HG02623 (cell line): ENCODE measurements around the gene SARNP.
A peak's percentile ranks its signal among the peaks of the same experiment; 100 is the strongest.

Experiments used
- ATAC-seq: cut with Tn5 transposase; IDR thresholded peaks from one replicate; pipeline ENCODE4 v1.9.1; 2021; ENCODE audit warnings: moderate library complexity; ENCODE audit not compliant: unreplicated experiment

The SARNP gene

DNA sequence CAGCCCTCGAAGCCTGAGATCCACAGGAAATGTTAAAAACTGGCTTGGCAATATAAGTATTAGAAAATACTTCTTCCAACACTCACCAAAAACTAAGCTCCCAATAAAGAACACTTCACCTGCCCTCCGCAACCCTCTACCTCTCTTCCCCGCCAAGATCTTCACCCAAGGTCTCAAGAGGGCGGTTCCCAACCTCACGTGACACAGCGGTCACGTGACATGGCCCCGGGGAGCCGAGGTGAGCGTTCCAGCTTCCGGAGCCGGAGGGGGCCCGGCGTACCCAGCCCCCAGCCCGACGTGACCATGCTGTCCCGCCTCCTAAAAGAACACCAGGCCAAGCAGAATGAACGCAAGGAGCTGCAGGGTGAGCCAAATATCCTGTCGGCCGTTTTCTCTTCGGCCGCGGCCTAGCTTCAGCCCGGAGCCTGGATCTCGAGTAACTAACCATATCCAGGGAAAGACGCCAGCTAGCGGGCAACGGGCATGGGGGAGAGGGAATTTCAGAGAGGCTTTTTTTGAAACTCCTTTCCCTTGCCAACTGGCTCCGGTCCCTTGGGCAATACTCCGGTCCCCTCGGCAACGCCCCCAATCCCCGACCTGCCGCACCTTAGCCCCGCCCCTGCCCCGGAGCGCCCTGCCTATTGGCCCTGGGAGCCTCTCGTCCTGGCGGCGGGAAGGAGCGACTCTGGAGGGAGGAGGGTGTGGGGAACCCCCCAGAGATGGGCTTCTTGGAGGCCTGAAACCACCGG, 101.5 kb downstream of the SARNP start, which contains the start of gene BLOC1S1:
BLOC1S1 (plus strand) TSS at position 214 of the 749 bp plus-strand sequence; CDS start at position 220, 6 bp downstream.
- ATAC-seq: peak; percentile 97

DNA sequence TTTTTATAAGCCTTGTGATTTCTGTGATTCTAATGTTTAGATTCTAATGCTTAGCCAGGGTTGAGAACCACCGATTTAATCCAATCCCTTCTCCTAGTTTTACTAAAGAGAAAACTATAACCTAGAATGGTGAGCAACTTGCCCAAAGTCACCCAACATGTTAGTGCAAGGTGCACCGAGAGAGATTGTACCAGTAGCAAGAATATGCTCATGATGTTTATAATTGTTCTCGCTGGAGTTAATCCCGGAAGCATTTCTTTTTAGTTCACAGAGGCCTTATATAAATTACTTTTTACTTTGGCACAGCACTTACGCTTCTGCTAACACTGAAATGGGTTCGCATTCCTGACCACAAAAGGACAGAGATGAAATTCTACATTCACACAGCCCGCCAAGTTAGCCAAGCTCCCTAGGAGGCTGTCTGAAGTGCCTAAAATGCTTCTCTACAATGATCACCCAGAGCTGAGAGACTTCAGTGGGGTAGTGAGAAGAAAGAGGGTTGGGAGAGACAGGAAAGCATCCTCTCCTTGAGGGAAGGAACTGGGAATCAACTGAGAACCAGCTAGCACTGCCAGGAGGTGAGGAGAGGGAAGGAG, 102.3 kb downstream of the SARNP start:
- no peak for ATAC-seq

DNA sequence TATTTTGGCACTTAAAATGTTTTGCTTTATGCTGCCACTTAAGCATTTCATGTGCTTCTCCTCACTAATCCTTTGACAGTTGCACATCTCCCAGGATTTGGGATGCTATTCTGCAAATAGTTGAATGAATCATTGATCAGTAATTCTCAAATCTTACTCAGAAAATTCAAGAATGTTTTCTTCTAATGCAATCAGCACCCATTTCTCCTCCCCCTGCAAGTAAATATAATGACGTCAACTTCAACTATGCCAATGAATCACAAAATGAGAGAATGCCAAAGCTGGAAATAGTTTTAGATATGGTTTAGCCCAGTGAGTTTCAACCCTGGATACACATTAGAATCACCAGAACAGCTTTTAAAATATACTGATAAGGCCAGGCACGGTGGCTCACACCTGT, 103.8 kb downstream of the SARNP start:
- ATAC-seq: no peak

DNA sequence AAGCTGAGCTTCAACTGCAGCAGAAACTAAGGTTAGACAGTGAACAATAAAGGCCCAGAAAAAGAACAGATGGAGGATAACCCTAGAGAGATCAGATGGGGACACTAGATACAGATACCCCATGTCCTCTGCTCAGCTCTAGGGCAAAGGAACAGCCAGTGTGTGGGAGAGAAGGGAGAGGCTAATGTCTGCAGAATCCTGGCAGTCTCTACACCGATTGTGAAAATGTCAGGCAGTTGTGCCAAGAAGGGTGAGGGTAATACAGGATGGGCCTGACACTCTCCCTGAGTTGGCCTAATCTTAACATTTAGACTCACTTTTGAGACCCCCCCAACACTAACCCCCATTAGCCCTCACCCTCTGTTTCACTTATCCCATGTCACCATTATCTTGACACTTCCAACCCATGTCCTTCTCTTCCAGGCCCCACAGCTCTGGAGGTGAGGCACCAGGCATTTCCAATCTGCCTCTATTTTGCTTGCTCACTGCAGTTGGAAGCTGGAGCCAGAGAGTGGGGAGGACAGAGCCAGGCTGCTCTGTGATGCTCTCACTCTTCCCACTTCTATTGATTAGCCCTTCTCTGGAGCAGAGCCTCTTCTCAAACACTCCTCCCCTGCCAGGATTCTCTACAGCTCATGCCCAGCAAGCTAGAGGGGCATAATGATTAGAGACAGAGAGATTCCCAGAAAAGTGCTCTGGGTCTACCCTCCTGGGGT, 104.7 kb downstream of the SARNP start:
- no peak for ATAC-seq

DNA sequence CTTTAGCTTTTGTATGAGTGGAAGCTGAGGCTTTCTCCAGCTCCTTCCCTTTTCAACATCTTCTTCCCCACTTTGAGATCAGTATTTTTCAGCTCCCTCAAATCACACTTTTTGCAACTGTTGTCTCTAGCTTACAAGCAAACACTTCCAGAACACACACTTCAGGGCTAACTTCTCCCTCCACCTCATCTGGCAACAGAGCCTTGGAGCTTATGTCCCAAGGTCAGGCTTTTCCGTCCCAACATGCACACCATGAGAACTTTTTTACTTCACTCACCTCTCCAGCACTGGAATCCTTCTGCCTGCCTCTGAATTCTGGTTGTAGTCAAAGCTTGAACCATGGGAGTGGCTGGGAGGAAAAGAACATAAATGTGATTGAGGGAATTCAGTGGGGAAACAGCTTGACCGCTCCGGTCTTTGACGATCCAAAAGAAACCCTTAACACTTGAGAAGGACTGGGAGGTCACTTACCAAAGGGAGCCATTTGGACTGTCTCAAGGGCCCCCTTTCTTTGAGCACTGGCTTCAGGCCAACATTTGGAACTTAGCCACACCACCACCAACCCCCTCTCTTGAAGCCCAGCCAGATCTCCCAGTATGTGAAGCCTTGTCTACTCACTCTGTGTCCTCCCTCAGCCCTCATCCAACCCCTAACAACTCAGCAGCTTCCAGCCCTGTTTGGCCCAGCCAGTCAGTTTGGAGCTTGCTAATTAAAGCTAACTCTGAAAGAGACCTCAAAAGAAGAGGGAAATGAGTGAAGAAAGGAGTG, 105.6 kb downstream of the SARNP start:
- ATAC-seq: no peak

DNA sequence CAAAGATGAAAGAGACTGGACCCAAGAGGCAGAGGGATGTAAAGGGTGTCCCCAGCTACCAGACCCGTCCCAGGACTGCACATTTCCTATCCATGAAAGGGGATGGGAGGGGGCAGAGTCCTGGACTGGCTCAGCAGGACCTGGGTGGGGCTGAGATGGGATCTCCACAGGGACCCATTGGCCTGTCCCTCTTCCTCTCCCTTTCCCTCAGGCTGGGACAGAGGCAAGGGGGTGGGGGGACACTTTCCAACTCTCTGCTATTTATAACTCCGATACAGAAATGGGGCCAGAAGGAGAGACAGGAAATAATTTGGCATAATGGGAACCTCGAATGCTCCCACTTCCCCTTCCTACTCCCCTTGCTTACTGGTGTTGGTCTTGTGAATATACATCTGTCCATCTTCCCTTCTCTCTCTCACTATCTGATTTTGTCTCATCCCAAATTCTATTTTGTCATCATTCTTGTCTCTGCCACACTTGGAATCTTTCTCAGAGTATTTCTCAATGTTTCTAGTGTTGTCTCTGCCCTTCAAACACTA, 108.8 kb downstream of the SARNP start:
- ATAC-seq: no peak

DNA sequence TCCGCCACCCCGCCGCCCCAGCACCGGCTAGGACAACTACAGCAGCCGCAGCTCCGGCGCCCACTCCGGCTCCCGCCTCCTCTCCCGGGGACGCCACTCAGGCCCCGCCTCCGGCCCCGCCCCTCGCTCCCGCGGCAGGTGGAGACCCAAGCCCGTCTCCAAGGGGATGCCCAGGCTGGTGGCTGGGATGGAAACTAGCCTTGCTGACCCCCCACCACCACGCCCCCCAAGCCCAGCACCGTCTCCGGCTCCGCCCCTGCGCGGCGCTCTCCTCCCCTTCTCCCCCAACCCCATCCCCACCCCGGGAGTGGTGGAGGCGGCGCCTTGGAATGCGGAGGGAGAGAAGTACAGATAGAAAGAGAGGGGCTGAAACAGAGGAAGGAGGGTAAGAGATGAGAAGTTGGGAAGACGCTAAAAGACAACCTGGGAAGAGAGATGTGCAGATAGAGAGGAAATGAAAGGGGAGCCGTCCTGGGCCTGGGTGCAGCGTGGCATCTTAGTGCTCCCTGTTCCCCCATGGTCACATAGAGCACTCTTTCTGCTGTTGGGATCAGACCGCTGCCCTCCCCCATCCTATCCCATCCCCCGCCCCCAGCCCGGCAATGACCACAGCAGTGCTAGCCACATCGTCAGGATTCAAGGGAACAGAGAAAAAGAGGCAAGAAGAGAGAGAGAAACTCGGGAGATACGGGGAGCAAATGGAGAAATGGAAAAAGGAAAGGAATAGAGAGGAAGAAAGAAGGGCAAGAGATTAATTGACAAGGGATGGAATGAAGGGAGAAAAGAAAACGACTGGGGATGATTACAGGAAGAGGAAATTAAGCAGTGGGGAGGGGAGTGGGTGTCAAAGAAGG, 109.5 kb downstream of the SARNP start, which contains the start of gene ITGA7:
ITGA7 (minus strand) TSS at position 64 of the 854 bp plus-strand sequence. CDS start 222 bp downstream, outside the sequence.
- ATAC-seq: no peak
